OCI-LY3 (cell line): ENCODE measurements around the gene DYRK1A.

Experiments used
- CTCF ChIP-seq: fragments of 200-600, 300-600 bp; sonication (generic); IDR thresholded peaks from 2 replicates; pipeline ENCODE4 v1.5.1; 2014; ENCODE audit warnings: antibody characterized with exemption, low read length, low read depth
- EZH2phosphoT487 ChIP-seq: fragments of 200-600 bp; shearing (Covaris generic); IDR thresholded peaks from 2 replicates; pipeline ENCODE4 v1.6.1; 2018; ENCODE audit warnings: antibody characterized with exemption, mixed run types, low read depth

DNA sequence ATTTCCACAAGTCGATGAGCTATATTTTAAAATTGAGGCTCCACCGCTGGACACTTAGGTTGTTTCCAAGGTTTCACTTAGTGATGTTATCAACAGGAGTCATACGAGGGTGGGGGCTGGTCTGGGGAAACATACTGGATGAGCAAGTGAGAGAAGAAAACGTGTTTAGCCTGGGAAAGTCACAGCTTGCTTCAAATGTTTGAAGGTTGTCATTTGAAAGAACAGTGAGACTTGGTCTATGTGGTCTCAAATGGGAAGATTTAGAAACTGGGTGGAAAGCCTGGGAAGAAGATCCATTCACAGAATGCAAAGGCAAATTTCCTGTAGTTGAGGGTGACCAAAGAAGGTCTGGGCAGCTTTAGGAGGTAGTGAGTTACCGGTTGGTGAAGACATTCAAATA is 9.9 kb upstream of the DYRK1A start:
- TF ChIP-seq CTCF, result no peak
- TF ChIP-seq EZH2phosphoT487, result no peak
